PC-9 (cell line): ENCODE data around the gene CYB5B.

Source experiments
- EZH2 ChIP-seq: fragments of 200-600 bp; sonication (generic); IDR thresholded peaks from 2 replicates; pipeline ENCODE4 v1.8.0; 2017; ENCODE audit warnings: antibody characterized with exemption, low read depth
- TF ChIP-seq, protein P1 (sequence below): fragments of 200-600 bp; sonication (generic); conservative IDR thresholded peaks from 2 replicates; pipeline ENCODE4 v1.6.1; 2017; ENCODE audit warnings: mixed run types, antibody characterized with exemption, mild to moderate bottlenecking, moderate library complexity

DNA sequence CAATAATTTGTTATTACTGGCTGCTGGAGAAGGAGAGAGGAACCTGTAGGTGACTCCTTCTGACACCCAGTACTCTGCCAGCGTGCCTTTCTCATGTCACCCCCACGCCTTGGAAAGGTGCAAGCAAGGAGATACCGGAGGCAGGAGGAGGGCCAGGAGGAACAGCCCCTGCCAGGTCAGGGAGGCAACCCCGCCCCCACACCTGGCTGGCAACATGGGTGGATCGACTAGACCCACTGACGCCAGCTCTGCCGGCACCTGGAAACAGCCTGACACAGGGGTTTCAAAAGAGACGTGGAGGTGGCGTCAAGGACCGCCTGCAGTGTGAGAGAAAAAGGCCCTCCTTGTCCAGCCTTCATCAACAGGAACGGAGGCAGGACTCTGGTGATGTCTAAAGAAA is 62.3 kb downstream of the CYB5B start:
- TF ChIP-seq, protein P1, sequence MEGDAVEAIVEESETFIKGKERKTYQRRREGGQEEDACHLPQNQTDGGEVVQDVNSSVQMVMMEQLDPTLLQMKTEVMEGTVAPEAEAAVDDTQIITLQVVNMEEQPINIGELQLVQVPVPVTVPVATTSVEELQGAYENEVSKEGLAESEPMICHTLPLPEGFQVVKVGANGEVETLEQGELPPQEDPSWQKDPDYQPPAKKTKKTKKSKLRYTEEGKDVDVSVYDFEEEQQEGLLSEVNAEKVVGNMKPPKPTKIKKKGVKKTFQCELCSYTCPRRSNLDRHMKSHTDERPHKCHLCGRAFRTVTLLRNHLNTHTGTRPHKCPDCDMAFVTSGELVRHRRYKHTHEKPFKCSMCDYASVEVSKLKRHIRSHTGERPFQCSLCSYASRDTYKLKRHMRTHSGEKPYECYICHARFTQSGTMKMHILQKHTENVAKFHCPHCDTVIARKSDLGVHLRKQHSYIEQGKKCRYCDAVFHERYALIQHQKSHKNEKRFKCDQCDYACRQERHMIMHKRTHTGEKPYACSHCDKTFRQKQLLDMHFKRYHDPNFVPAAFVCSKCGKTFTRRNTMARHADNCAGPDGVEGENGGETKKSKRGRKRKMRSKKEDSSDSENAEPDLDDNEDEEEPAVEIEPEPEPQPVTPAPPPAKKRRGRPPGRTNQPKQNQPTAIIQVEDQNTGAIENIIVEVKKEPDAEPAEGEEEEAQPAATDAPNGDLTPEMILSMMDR: no peak
- TF ChIP-seq EZH2: no peak
